SH-SY5Y (cell line): ENCODE data around the gene BUB1B.

ENCODE experiments used
- GATA2 ChIP-seq: IDR thresholded peaks from 2 replicates; pipeline ENCODE4 v1.6.1; 2011; ENCODE audit warnings: mild to moderate bottlenecking, low read depth, low read length
- GATA3 ChIP-seq: IDR thresholded peaks from 2 replicates; pipeline ENCODE4 v1.6.1; 2011; ENCODE audit warnings: low read depth, mild to moderate bottlenecking, low read length, moderate library complexity

GRCh38 chr15:40182358-40183029 is 21.6 kb downstream of the BUB1B start:
- TF ChIP-seq GATA2: no peak
- no peak for TF ChIP-seq GATA3
